H1 (cell line): ENCODE results near the gene KLRC3. TPM values are rescaled to one million over a fixed set of nuclear protein-coding genes. Genes with fewer than 3 reads are reported as not detected.

Source experiments
- CTCF ChIA-PET: fragments of 300-600 bp; sonication (Branson Sonifier 250); formaldehyde crosslinking; loops from one replicate; lab custom pipeline; 2021; ENCODE audit not compliant: partially characterized antibody; lab: Charles Lee
- POLR2A ChIA-PET: fragments of 300-600 bp; sonication (Branson Sonifier 250); formaldehyde crosslinking; loops from one replicate; lab custom pipeline; 2021; ENCODE audit warnings: inconsistent platforms; ENCODE audit not compliant: partially characterized antibody; lab: Charles Lee
- DNase-seq, 2 experiments: peaks; one replicate each; pipeline versions ENCODE4 v3.0.0 to v3.0.0-alpha.2; 2010 to 2022; ENCODE audit warnings: low spot score in 2 of 2, low read depth in 1 of 2, mixed read lengths in 1 of 2
- FAIRE-seq: peaks from 2 replicates; lab custom pipeline; 2011; peaks lifted over from hg19 to GRCh38; lab: Jason Lieb, UNC
- H2AFZ ChIP-seq: 2 replicates; pipeline ENCODE4 v1.8.1; 2012; ENCODE audit warnings: low read length, inconsistent platforms
- H2AK5ac ChIP-seq: 2 replicates; pipeline ENCODE4 v1.6.1; 2013; ENCODE audit warnings: low read depth, low read length
- H2BK120ac ChIP-seq: replicated peaks from 2 replicates; pipeline ENCODE3; 2013; ENCODE audit warnings: low read depth, low read length, inconsistent platforms
- H2BK12ac ChIP-seq: 2 replicates; pipeline ENCODE4 v1.6.1; 2013; ENCODE audit warnings: low read depth, low read length
- H2BK15ac ChIP-seq: 2 replicates; pipeline ENCODE4 v1.6.1; 2013; ENCODE audit warnings: low read length
- H2BK20ac ChIP-seq: 2 replicates; pipeline ENCODE4 v1.6.1; 2013; ENCODE audit warnings: low read length
- H2BK5ac ChIP-seq: 2 replicates; pipeline ENCODE4 v1.6.1; 2013; ENCODE audit warnings: low read depth, low read length
- H3K14ac ChIP-seq: 2 replicates; pipeline ENCODE4 v1.6.1; 2013; ENCODE audit warnings: inconsistent platforms; ENCODE audit not compliant: insufficient read length
- H3K18ac ChIP-seq: 2 replicates; pipeline ENCODE4 v1.6.1; 2013; ENCODE audit warnings: low read length; ENCODE audit errors: extremely low read depth
- H3K23ac ChIP-seq: 2 replicates; pipeline ENCODE4 v1.6.1; 2013; ENCODE audit warnings: inconsistent platforms; ENCODE audit not compliant: insufficient read length
- H3K23me2 ChIP-seq: 2 replicates; pipeline ENCODE4 v1.6.1; 2013; ENCODE audit warnings: low read depth, low read length
- H3K27ac ChIP-seq: 2 replicates; pipeline ENCODE4 v1.6.1; 2011; ENCODE audit warnings: low read depth, low read length, inconsistent platforms
- H3K27me3 ChIP-seq, 4 experiments: replicated peaks in 1 of 4; 1 replicate in 1 of 4; 2 replicates in 3 of 4; pipeline versions ENCODE4 v1.6.1 to v1.8.1; 2011 to 2013; ENCODE audit warnings: low read length in 3 of 4, mild to moderate bottlenecking in 3 of 4, inconsistent platforms in 2 of 4, mixed read lengths in 2 of 4, moderate library complexity in 1 of 4; ENCODE audit not compliant: control insufficient read depth in 3 of 4, insufficient read depth in 3 of 4; ENCODE audit errors: extremely low read depth in 1 of 4
- H3K36me3 ChIP-seq, 4 experiments: 2 replicates each; pipeline versions ENCODE4 v1.6.1 to v1.8.1; 2011 to 2013; ENCODE audit warnings: mild to moderate bottlenecking in 4 of 4, low read length in 3 of 4, moderate library complexity in 2 of 4, control low read depth in 1 of 4, inconsistent platforms in 1 of 4; ENCODE audit not compliant: insufficient read depth in 4 of 4, control insufficient read depth in 2 of 4
- H3K4ac ChIP-seq: replicated peaks from 2 replicates; pipeline ENCODE3; 2013; ENCODE audit warnings: low read length, low read depth, mixed read lengths, inconsistent platforms; ENCODE audit not compliant: insufficient read length
- H3K4me1 ChIP-seq, 4 experiments: replicated peaks in 1 of 4; 1 replicate in 1 of 4; 2 replicates in 3 of 4; pipeline versions ENCODE4 v1.6.1 to v1.8.1; 2011 to 2013; ENCODE audit warnings: low read length in 3 of 4, inconsistent platforms in 2 of 4, mixed read lengths in 1 of 4; ENCODE audit not compliant: insufficient read depth in 4 of 4, control insufficient read depth in 3 of 4
- H3K4me2 ChIP-seq, 2 experiments: 2 replicates each; pipeline versions ENCODE4 v1.6.1 to v1.8.1; 2011 to 2013; ENCODE audit warnings: low read depth in 2 of 2, low read length in 2 of 2, control low read depth in 1 of 2, inconsistent platforms in 1 of 2, mild to moderate bottlenecking in 1 of 2; ENCODE audit not compliant: insufficient read depth in 1 of 2
- H3K4me3 ChIP-seq, 4 experiments: fragments of 200-600, 300-600 bp in 1 of 4; sonication (generic), shearing (Covaris generic), sonication (Bioruptor Twin) in 1 of 4; 2 replicates each; pipeline versions ENCODE4 v1.5.1 to v1.8.1; 2011 to 2016; ENCODE audit warnings: low read length in 4 of 4, low read depth in 3 of 4, control low read depth in 2 of 4, inconsistent platforms in 2 of 4, mild to moderate bottlenecking in 2 of 4, mixed read lengths in 1 of 4, moderate library complexity in 1 of 4; ENCODE audit not compliant: insufficient read depth in 2 of 4; ENCODE audit errors: extremely low read depth in 1 of 4
- H3K56ac ChIP-seq: replicated peaks from 2 replicates; pipeline ENCODE3; 2013; ENCODE audit warnings: low read depth, mild to moderate bottlenecking, mixed read lengths, low read length, inconsistent platforms; ENCODE audit not compliant: insufficient read length
- H3K79me1 ChIP-seq: 2 replicates; pipeline ENCODE4 v1.6.1; 2013; ENCODE audit warnings: low read depth, low read length, control low read depth
- H3K79me2 ChIP-seq, 2 experiments: 2 replicates each; pipeline versions ENCODE4 v1.6.1 to v1.8.1; 2012 to 2013; ENCODE audit warnings: low read length in 2 of 2, mild to moderate bottlenecking in 2 of 2, inconsistent platforms in 1 of 2; ENCODE audit not compliant: insufficient read depth in 2 of 2, control insufficient read depth in 1 of 2
- H3K9ac ChIP-seq, 4 experiments: replicated peaks in 1 of 4; 1 replicate in 1 of 4; 2 replicates in 3 of 4; pipeline versions ENCODE4 v1.6.1 to v1.8.1; 2011 to 2013; ENCODE audit warnings: low read depth in 3 of 4, low read length in 3 of 4, control low read depth in 2 of 4, mild to moderate bottlenecking in 2 of 4, moderate library complexity in 2 of 4, inconsistent platforms in 1 of 4; ENCODE audit errors: extremely low read depth in 1 of 4
- H3K9me3 ChIP-seq, 2 experiments: 2 replicates each; pipeline versions ENCODE4 v1.6.1 to v1.8.1; 2012 to 2013; ENCODE audit warnings: mild to moderate bottlenecking in 2 of 2, moderate library complexity in 2 of 2, control low read depth in 1 of 2, inconsistent platforms in 1 of 2, low read depth in 1 of 2, low read length in 1 of 2, mixed read lengths in 1 of 2; ENCODE audit not compliant: insufficient read depth in 2 of 2
- H4K20me1 ChIP-seq, 2 experiments: replicated peaks in 1 of 2; 2 replicates each; pipeline versions ENCODE3 to v1.8.1; 2011 to 2013; ENCODE audit warnings: inconsistent platforms in 2 of 2, low read length in 2 of 2, mild to moderate bottlenecking in 1 of 2; ENCODE audit not compliant: insufficient read depth in 2 of 2, control insufficient read depth in 1 of 2
- H4K5ac ChIP-seq: 2 replicates; pipeline ENCODE4 v1.6.1; 2013; ENCODE audit warnings: low read length, low read depth, mixed read lengths, inconsistent platforms; ENCODE audit not compliant: insufficient read length
- H4K8ac ChIP-seq: 2 replicates; pipeline ENCODE4 v1.8.0; 2013; ENCODE audit warnings: mild to moderate bottlenecking, moderate library complexity, low read length, inconsistent platforms; ENCODE audit not compliant: insufficient read depth; ENCODE audit errors: extremely low read depth
- H4K91ac ChIP-seq: replicated peaks from 2 replicates; pipeline ENCODE3; 2013; ENCODE audit warnings: low read length, mixed read lengths, inconsistent platforms; ENCODE audit not compliant: insufficient read length
- CBX8 ChIP-seq: fragments of 300-800, 300-1000 bp; sonication (generic); IDR thresholded peaks from 2 replicates; pipeline ENCODE4 v1.7.1; 2016; ENCODE audit warnings: low read depth, low read length, borderline replicate concordance
- WGBS, 2 experiments: shearing (Covaris generic) in 1 of 2; methylation state at CpG; one replicate each; pipeline versions ENCODE4 v1.1.6 to v1.1.7; 2013 to 2015; ENCODE audit warnings: low lambda C conversion rate in 2 of 2, mixed read lengths in 2 of 2, inconsistent platforms in 1 of 2, low coverage in 1 of 2, missing lambda C conversion rate in 1 of 2; ENCODE audit not compliant: insufficient replicate concordance in 2 of 2, insufficient coverage in 1 of 2, insufficient read length in 1 of 2; ENCODE audit errors: extremely low coverage in 1 of 2, missing lambda C conversion rate in 1 of 2; 5-methylcytosine and 5-hydroxymethylcytosine counted together
- polyA plus RNA-seq, 7 experiments: library from polyadenylated mRNA; depleted of rRNA in 3 of 7; stranded (reverse) in 5 of 7; unstranded in 2 of 7; fragments of >200 nt in 5 of 7; fragments of 200-250 nt in 2 of 7; gene quantifications; 1 replicate in 5 of 7; 2 replicates in 1 of 7; 4 replicates in 1 of 7; pipeline versions ENCODE4 v1.2.1 to v1.2.3, GENCODE V29; 2011 to 2013; ENCODE audit warnings: missing spikeins in 2 of 7, mixed read lengths in 2 of 7
- total RNA-seq: library from RNA; stranded (reverse); fragmentation: NEBNext Ultra II Directional; extraction: Animal tissue kit (Norgen Biotek cat#: 25700); gene quantifications from 2 replicates; pipeline ENCODE4 v1.2.1, GENCODE V29; 2021

KLRC3 gene
- total and polyA plus RNA-seq, 2 of the 8 experiments (the other 6 are each of a cell fraction or from before 2014, with no cell fraction given) = not detected

DNA sequence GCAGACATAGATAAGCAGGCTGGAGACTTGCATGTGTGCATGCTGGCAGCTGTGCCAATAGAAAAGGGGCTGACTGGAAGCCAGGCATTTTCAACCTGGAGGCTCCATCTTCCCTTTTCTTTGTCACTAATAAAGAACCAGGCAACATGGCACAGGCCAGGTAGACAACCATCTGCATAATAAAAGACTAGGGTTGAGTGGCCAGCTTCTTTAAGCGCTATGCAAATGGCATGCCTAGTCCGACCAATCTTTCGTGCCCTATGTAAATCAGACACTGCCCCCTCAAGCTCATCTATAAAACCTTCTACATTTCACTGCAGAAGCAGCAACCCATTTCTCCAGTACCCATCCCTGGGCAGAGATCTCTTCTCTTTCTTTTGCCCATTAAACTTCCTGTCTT, 37.4 kb upstream of the KLRC3 start:
- Histone ChIP-seq H2BK15ac (no peak overlapping the region), H3K23me2 (no peaks in the 10 kb centered on the region), H3K36me3 (no peaks in the 10 kb centered on the region), H3K9ac (no peak overlapping the region; a peak in 1 of 7 replicates), H3K4me1 (peaks cover 0 to 3% (median 0%) of the 10 kb centered on the region in 4 experiments; a peak in 1 of 7 replicates), H3K79me2 (no peaks in the 10 kb centered on the region), H3K14ac (no peak overlapping the region), H2BK20ac (peak overlapping the region; percentile 34; the same call in 1 of the 2 replicates), H3K9me3 (0 out of 4 replicates have a peak, but pooled peaks cover 0 to 3% of the 10 kb centered on the region in 2 experiments), H2BK120ac (no peak overlapping the region), H2BK5ac (no peak overlapping the region), H2AFZ (peak overlapping the region; percentile 78; the same call in 1 of the 2 replicates), H4K8ac (no peak overlapping the region), H3K23ac (no peak overlapping the region), H3K27me3 (peaks cover 0 to 2% (median 0%) of the 10 kb centered on the region in 4 experiments; a peak in 1 of 7 replicates), H3K4me2 (peak overlapping the region; percentile 43 to 48; a peak in 2 of 4 replicates), H3K18ac (peak overlapping the region; percentile 82; the same call in 1 of the 2 replicates), H3K79me1 (no peaks in the 10 kb centered on the region), H3K27ac (0 out of 2 replicates have a peak overlapping the region, but pooled peaks have one; percentile 19), H2AK5ac (no peak overlapping the region), H3K4ac (no peak overlapping the region), H3K4me3 (no peak overlapping the region; a peak in 1 of 8 replicates), H3K56ac (no peak overlapping the region), H4K20me1 (no peaks in the 10 kb centered on the region), H4K91ac (no peak overlapping the region), H2BK12ac (no peak overlapping the region), H4K5ac (no peak overlapping the region)
- FAIRE-seq (peak; percentile 90), DNase-seq (peak in 1 of 2 experiments; percentile 10)
- POLR2A ChIA-PET = interaction anchor here (1.2 kb wide), 1 partner anchor 100 kb away, joined by 3 read pairs; no protein-coding TSS in a partner anchor
- WGBS, 2 experiments = 78% methylated on average over 3 of the region's 3 CpGs; no CpG with 5 or more reads in 1 of the 2 experiments
- CTCF ChIA-PET = interaction anchor here (1.0 to 1.2 kb wide), 2 partner anchors 9 to 46 kb away, joined by 3 read pairs; no protein-coding TSS in a partner anchor
- TF ChIP-seq CBX8 = no peak
